Activated T-helper 1 cell treated with anti-CD3 and anti-CD28 coated beads, Interleukin-12 subunit alpha, Interleukin-12 subunit beta, Interleukin-2, Interleukin-4 antibody, amounts not matched to agents 30 ng/mL and 10 ng/mL and 1 ng/mL, durations not matched to agents 14 hours and 24 hours and 36 hours (primary cell): ENCODE results near the gene TRABD2B. TPM values are rescaled to one million over a fixed set of nuclear protein-coding genes. Genes with fewer than 3 reads are reported as not detected.
"Not testable (repeated sequence)": the region's sequence is repeated elsewhere in the genome, so short reads cannot be mapped to it uniquely, and the experiment has no call there.

Source experiments
- DNase-seq: peaks from one replicate; pipeline ENCODE4 v3.0.0; 2021; ENCODE audit warnings: low spot score
- H3K27ac Mint-ChIP-seq: one replicate; pipeline ENCODE4 v1.8.0; 2021; ENCODE audit warnings: mild to moderate bottlenecking, mixed read lengths
- H3K27me3 Mint-ChIP-seq: one replicate; pipeline ENCODE4 v1.8.0; 2022; ENCODE audit warnings: mild to moderate bottlenecking, moderate library complexity, mixed read lengths; ENCODE audit not compliant: insufficient read depth
- H3K36me3 Mint-ChIP-seq: one replicate; pipeline ENCODE4 v1.8.0; 2021; ENCODE audit warnings: low read depth, mixed read lengths
- H3K4me1 Mint-ChIP-seq: one replicate; pipeline ENCODE4 v1.8.0; 2021; ENCODE audit warnings: low read depth, mixed read lengths
- H3K4me3 Mint-ChIP-seq: one replicate; pipeline ENCODE4 v1.8.0; 2021; ENCODE audit warnings: mild to moderate bottlenecking, moderate library complexity, mixed read lengths
- H3K9me3 Mint-ChIP-seq: one replicate; pipeline ENCODE4 v1.8.0; 2021; ENCODE audit warnings: mixed read lengths
- intact Hi-C: fragments of 100-400 bp; cut with micrococcal nuclease; formaldehyde crosslinking; loops from one replicate; pipeline ENCODE4 v1.15.1; 2024
- total RNA-seq: library from RNA; stranded (reverse); gene quantifications from 2 replicates; pipeline ENCODE4 v1.2.3, GENCODE V29; 2022

The TRABD2B gene
- total RNA-seq, 1 donor from 2014 or later = not detected

DNA sequence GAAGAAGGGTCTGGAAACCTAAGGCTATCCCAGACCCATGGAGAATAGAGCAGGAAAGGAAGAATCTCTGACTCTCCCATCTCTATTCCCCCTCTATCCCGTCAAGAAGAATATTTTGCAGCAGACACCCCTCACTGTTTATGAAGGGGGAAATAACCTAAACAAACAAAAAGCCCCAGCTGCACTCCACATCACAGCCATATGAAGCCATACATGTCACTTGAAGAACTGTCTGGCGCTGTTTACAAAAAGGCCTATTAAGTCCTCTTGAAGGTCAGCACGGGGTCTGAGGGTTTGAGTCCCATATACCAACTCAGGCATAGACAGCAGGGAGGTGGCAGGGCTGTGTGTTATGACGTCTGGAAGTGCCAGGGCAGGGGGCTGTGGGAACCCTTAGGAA lies 31.4 kb downstream of the TRABD2B start:
- no peaks in the 10 kb centered on the region for H3K36me3 Mint-ChIP-seq
- DNase-seq = no peak
- H3K4me3 Mint-ChIP-seq = no peak overlapping the region
- no peak overlapping the region for H3K27ac Mint-ChIP-seq
- no peaks in the 10 kb centered on the region for H3K4me1 Mint-ChIP-seq
- intact Hi-C loops = no loop called here
- H3K27me3 Mint-ChIP-seq = no peaks in the 10 kb centered on the region
- no peaks in the 10 kb centered on the region for H3K9me3 Mint-ChIP-seq

DNA sequence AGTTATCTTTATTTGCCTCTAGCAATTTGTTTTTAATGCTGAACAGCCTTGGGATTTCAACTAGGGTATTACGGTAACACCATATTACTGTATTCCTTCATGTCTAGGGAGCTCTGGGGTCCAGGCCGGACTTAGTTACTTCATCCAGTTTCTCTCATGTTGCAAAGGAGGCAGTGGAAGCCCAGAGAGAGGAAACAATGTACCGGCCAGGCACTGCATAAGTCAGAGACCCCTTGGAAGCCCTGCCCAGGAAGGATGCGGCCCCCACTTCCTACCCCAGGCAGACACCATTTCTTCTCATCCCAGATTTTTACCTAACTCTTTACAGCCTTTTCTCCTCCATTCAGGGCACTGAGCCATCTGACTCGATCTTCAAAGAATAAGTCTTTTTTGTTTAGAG lies 32.5 kb downstream of the TRABD2B start:
- intact Hi-C loops = no loop called here
- Mint-ChIP-seq H3K4me1 (no peaks in the 10 kb centered on the region), H3K9me3 (no peaks in the 10 kb centered on the region), H3K27ac (no peak overlapping the region), H3K4me3 (no peak overlapping the region), H3K27me3 (no peaks in the 10 kb centered on the region), H3K36me3 (no peaks in the 10 kb centered on the region)
- DNase-seq = no peak

DNA sequence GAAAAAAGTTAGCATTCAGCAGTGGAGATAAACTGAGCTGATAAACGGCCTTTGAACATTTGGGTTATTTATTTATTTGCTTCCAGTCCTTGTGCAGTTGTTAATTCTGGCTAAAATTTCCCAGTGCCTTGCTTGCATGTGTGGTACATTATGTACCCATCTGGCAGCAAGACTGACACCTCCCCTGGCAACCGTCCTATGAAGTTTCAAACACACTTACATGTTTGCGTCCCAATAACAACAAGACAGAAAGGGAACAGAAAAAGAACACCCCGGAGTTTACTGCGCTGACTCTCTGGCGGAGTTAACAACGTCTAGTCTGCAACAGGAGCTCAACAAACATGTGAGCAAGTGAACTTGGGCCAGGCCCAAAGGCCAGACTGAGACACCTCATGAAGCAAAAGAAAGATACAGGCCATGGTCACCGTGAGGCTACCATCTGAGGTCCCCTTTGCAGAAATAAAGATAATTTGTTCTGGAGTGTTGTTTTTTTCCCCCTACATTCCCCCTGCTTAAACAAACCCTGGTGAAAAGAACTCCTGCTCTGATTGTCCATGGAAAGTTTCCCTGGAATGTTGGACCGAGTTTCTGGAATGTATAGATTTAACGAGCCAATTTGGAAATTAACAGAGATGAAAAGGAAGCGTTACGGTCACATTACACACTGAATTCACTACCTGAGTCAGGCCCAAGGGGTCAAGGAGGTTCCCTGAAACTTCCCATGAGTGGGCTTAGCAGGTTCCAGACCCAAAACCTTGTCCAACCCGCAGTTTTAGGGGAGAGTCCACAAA lies 33.4 kb downstream of the TRABD2B start:
- intact Hi-C loops = no loop called here
- Mint-ChIP-seq H3K36me3 (no peaks in the 10 kb centered on the region), H3K9me3 (no peaks in the 10 kb centered on the region), H3K4me3 (no peak overlapping the region), H3K27ac (no peak overlapping the region), H3K27me3 (peaks cover under 1% of the 10 kb centered on the region), H3K4me1 (no peaks in the 10 kb centered on the region)
- DNase-seq = no peak

DNA sequence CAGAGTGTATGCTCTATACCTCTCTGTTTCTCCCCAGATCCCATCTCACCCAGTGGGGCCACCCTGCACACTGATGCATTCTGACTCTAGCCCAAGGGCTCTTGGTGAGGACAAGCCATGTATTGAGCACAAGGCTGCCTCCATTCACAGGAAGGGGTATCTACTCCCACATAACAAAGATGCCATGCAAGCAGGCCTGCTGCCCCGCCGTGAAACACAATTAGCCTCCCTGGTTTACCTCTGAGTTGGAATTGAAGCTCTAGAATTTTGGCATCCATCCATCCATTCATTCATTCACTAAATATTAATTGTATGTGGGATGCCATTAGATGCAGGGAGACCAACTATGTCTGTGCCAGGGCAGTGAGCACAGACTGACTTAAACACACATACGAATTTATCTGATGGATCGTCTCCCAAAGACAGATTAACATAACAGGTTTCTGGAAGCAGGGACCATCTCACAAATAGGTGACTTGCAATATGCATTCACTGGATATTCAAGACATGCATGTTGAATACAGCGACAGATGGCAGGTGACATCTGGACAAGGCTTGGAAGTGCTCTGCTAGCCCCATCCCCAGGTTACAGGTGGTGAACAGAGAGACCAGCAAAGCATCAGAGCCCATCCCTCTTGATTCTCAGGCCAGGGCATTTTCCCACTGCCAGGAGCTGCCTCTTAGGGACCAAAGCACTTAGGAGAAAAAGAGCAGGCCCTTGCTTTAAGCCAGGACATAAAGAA lies 34.3 kb downstream of the TRABD2B start:
- intact Hi-C loops = no loop called here
- H3K4me1 Mint-ChIP-seq = no peaks in the 10 kb centered on the region
- H3K9me3 Mint-ChIP-seq = no peaks in the 10 kb centered on the region
- no peak overlapping the region for H3K27ac Mint-ChIP-seq
- peaks cover 3% of the 10 kb centered on the region for H3K27me3 Mint-ChIP-seq
- H3K36me3 Mint-ChIP-seq = no peaks in the 10 kb centered on the region
- no peak for DNase-seq
- H3K4me3 Mint-ChIP-seq = no peak overlapping the region

DNA sequence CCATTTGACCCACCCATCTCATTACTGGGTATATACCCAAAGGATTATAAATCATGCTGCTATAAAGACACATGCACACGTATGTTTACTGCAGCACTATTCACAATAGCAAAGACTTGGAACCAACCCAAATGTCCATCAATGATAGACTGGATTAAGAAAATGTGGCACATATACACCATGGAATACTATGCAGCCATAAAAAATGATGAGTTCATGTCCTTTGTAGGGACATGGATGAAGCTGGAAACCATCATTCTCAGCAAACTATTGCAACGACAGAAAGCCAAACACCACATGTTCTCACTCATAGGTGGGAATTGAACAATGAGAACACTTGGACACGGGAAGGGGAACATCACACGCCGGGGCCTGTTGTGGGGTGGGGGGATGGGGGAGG lies 35.4 kb downstream of the TRABD2B start:
- H3K4me3 Mint-ChIP-seq, H3K36me3 Mint-ChIP-seq, H3K9me3 Mint-ChIP-seq, DNase-seq, H3K4me1 Mint-ChIP-seq, H3K27ac Mint-ChIP-seq, intact Hi-C loops, H3K27me3 Mint-ChIP-seq: not testable (repeated sequence)

DNA sequence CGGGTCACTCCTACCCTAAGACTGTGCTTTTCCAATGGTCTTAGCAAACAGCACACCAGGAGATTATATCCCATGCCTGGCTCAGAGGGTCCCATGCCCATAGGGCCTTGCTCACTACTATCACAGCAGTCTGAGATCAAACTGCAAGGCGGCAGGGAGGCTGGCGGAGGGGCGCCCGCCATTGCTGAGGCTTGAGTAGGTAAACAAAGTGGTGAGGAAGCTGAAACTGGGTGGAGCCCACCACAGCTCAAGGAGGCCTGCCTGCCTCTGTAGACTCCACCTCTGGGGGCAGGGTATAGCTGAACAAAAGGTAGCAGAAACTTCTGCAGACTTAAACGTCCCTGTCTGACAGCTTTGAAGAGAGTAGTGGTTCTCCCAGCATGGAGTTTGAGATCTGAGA lies 40.7 kb downstream of the TRABD2B start:
- H3K36me3 Mint-ChIP-seq, DNase-seq, intact Hi-C loops, H3K9me3 Mint-ChIP-seq, H3K27ac Mint-ChIP-seq, H3K4me3 Mint-ChIP-seq, H3K4me1 Mint-ChIP-seq, H3K27me3 Mint-ChIP-seq: not testable (repeated sequence)

DNA sequence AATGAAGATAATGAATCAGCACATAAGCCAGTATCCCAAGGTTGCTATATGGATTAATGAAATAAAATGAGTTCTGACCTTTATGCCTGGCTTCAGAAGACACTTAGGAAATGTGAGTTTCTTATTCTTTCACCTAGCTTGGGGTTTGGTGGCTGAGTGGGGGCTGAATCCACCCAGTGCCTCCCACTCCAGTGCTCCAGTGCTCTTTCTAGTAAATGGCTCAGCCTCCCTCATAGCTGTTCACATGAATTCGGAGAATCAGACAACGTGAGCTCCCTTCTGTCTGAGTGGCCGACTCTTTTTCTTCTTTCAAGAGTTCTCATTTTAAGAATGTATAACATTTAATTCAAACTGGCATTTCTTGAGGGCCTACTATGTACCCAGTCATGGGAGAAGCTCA lies 43.5 kb downstream of the TRABD2B start:
- no peaks in the 10 kb centered on the region for H3K9me3 Mint-ChIP-seq
- DNase-seq = no peak
- H3K36me3 Mint-ChIP-seq = no peaks in the 10 kb centered on the region
- peaks cover 1% of the 10 kb centered on the region for H3K27me3 Mint-ChIP-seq
- no peak overlapping the region for H3K4me3 Mint-ChIP-seq
- H3K27ac Mint-ChIP-seq = no peak overlapping the region
- no peaks in the 10 kb centered on the region for H3K4me1 Mint-ChIP-seq
- intact Hi-C loops = no loop called here

DNA sequence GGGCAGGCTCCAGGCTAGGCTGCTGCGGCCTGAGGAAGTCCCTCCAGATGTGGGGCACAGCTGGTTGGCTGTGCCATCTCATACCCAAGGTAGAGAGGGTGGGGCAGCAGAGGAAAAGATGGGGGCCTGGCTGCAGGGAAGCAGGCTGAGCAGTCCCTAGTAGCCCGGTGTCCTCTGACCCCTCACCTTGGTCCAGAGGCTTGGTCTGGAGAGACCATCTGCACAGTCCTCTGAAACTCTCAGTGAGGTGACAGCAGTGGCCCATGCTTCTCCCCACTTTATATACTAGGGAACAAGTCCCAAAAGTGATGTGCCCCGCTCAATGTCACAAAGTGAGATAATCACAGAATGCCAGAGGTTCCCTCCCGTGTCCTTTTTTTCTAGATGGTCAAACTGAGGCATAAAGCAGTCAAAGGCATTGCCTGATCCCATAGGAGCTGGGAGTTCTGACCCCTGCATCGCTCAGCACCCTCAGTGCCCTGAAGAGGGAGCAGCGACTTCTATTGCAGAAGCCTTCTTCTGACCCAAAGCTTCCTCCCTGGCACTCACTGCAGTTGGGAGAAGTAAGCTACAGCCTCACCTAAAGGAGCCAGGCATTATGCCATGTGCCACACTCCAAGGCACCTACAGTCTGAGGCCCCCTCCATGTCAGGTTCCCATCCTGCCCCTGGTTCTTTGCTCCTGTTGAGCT lies 45.5 kb downstream of the TRABD2B start:
- Mint-ChIP-seq H3K4me3 (no peak overlapping the region), H3K36me3 (no peaks in the 10 kb centered on the region), H3K9me3 (no peaks in the 10 kb centered on the region), H3K27ac (no peak overlapping the region), H3K4me1 (no peaks in the 10 kb centered on the region), H3K27me3 (no peaks in the 10 kb centered on the region)
- no peak for DNase-seq
- intact Hi-C loops = no loop called here

DNA sequence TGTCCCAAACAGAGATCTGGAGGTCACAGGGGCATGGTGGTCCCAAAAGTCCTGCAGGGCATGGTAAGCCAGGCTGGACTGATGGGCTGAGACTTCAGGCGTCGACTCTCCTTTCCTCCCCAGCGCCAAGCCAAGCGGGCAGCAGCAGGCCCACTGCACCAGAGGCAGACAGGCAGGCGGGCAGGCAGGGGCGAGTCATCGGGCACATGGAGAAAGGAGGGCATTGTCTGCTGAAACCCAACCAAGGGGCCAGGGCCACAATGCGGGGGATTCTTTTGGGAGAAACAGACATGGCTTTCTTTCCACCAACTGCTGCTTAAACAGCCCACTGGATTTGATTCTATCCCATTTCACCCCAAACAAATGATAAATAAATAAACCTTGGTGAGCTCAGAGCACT lies 46.2 kb downstream of the TRABD2B start:
- Mint-ChIP-seq H3K27me3 (no peaks in the 10 kb centered on the region), H3K4me3 (no peak overlapping the region), H3K27ac (no peak overlapping the region), H3K9me3 (no peaks in the 10 kb centered on the region), H3K36me3 (no peaks in the 10 kb centered on the region), H3K4me1 (no peaks in the 10 kb centered on the region)
- no peak for DNase-seq
- intact Hi-C loops = no loop called here

DNA sequence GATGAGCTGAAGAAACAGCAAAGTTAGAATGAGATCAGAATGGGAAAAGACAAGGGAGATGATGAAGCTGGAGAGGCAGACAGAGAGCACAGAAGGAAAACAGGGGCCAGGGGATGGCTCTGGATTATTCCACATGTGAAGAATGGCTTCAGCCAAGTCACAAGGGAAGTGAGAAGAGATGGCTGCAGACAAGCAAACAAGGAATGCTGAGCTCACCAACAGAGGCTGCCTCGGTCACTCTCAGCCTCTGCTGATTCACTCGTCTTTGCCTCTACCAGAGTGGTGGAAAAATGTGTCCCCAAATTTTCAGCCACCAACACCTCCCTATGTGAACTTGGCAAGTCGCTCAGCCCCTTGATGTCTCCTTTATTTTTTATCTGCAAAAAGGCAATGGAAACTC lies 46.7 kb downstream of the TRABD2B start:
- intact Hi-C loops = no loop called here
- Mint-ChIP-seq H3K27ac (no peak overlapping the region), H3K27me3 (no peaks in the 10 kb centered on the region), H3K9me3 (no peaks in the 10 kb centered on the region), H3K36me3 (no peaks in the 10 kb centered on the region), H3K4me1 (no peaks in the 10 kb centered on the region), H3K4me3 (no peak overlapping the region)
- DNase-seq = no peak

DNA sequence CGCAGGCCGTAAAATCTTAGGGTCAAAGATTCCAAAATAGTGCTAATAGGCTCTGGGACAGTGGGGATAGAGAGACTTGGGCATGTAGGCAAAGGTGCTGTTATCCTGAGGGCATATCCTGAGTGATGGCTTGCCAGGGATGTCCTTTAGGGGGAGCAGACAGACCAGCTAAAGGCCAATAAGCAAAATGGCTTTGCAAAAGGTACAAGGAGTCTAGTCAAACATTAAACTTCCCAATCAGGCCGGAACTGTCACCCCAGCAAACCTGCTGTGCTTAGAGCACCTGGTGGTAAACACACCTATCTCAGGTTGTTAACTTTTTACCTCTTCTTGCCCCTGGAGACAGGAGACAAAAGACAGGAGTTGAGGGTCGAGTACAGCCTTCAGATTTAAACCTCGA lies 49.1 kb downstream of the TRABD2B start:
- H3K27me3 Mint-ChIP-seq = no peaks in the 10 kb centered on the region
- intact Hi-C loops = no loop called here
- H3K9me3 Mint-ChIP-seq = no peaks in the 10 kb centered on the region

DNA sequence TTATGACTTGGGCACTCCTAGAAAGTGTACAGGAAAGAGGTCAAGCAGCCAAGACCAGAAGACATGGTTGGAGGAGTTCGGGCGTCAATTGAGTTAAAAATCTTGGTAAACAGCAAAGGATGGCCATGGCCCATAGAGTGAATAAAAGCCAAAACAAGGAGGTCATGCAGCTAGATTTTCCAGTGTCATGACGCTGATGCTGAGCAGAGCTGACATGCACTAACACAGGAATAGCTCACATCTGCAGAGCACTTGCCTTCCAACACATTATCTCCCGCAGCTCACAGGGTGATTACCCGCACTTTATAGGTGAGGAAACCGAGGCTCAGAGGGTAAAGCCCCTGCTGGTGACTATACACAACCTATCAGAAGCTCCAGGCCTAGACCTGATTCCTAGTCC lies 49.7 kb downstream of the TRABD2B start:
- no peaks in the 10 kb centered on the region for H3K27me3 Mint-ChIP-seq
- no peaks in the 10 kb centered on the region for H3K36me3 Mint-ChIP-seq
- H3K27ac Mint-ChIP-seq = no peak overlapping the region

More for the DNA sequence above, 49.1 kb downstream of the TRABD2B start:
- Mint-ChIP-seq H3K4me3 (no peak overlapping the region), H3K4me1 (no peaks in the 10 kb centered on the region), H3K27ac (no peak overlapping the region), H3K36me3 (no peaks in the 10 kb centered on the region)
- DNase-seq = no peak

DNA sequence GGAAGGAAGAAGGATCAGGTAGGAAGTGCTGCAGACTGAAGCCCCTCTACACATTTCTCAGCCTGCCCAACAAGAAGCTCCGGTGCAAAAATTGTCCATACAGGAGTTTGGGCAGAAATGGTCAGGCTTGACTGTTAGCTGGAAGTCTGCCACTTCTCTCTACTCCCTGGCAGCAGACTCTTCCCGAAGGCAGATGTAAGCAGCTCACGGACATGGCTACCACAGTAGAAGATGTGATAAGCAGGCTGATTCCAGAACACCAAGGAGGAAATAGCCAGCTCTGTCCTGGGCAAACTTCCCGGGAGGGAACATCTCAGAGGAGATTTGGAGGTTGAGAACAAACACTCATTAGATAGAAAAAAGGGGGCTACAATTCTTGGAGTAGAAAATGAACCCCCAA lies 52.6 kb downstream of the TRABD2B start:
- Mint-ChIP-seq H3K4me3 (no peak overlapping the region), H3K27ac (no peak overlapping the region), H3K4me1 (no peaks in the 10 kb centered on the region), H3K27me3 (no peaks in the 10 kb centered on the region), H3K9me3 (no peaks in the 10 kb centered on the region), H3K36me3 (no peaks in the 10 kb centered on the region)
- no peak for DNase-seq
- intact Hi-C loops = no loop called here

More for the DNA sequence above, 49.7 kb downstream of the TRABD2B start:
- no peak for DNase-seq
- intact Hi-C loops = no loop called here
- no peak overlapping the region for H3K4me3 Mint-ChIP-seq
- no peaks in the 10 kb centered on the region for H3K4me1 Mint-ChIP-seq
- H3K9me3 Mint-ChIP-seq = no peaks in the 10 kb centered on the region
